Ureter (tissue), 1 donor: ENCODE results near the gene PRR16. TPM values are rescaled to one million over a fixed set of nuclear protein-coding genes. Genes with fewer than 3 reads are reported as not detected.

Experiments used
- DNase-seq: peaks from one replicate; pipeline ENCODE4 v3.0.0-alpha.2; 2020; ENCODE audit warnings: low spot score
- total RNA-seq: library from RNA; stranded (reverse); gene quantifications from one replicate; pipeline ENCODE4 v1.2.4, GENCODE V29; 2023
- donor health status: DM: yes; HTN: yes; CAD: no.

Gene PRR16
- total RNA-seq, 1 donor from 2014 or later: 4.2 TPM

- DNase-seq: no peak
Observed at GRCh38 chr5:120516805-120517204, 52.7 kb downstream of the PRR16 start.

- no peak for DNase-seq
Observed at GRCh38 chr5:120517607-120518252, 53.6 kb downstream of the PRR16 start.

- no peak for DNase-seq
Observed at GRCh38 chr5:120518581-120518980, 54.5 kb downstream of the PRR16 start.

- DNase-seq: no peak
Observed at GRCh38 chr5:120527251-120527650, 63.2 kb downstream of the PRR16 start.

- DNase-seq: no peak
Observed at GRCh38 chr5:120528609-120529008, 64.5 kb downstream of the PRR16 start.

GRCh38 chr5:120529386-120529785 is 65.3 kb downstream of the PRR16 start:
- no peak for DNase-seq

GRCh38 chr5:120531215-120531614 is 67.1 kb downstream of the PRR16 start:
- DNase-seq: no peak

- no peak for DNase-seq
Observed at GRCh38 chr5:120532835-120533234, 68.7 kb downstream of the PRR16 start.

- DNase-seq: no peak
Observed at GRCh38 chr5:120533581-120533980, 69.5 kb downstream of the PRR16 start.

GRCh38 chr5:120535900-120536299 is 71.8 kb downstream of the PRR16 start:
- DNase-seq: no peak

GRCh38 chr5:120538149-120538548 is 74.0 kb downstream of the PRR16 start:
- no peak for DNase-seq

- no peak for DNase-seq
Observed at GRCh38 chr5:120538644-120539043, 74.5 kb downstream of the PRR16 start.

- no peak for DNase-seq
Observed at GRCh38 chr5:120539471-120539870, 75.4 kb downstream of the PRR16 start.

GRCh38 chr5:120540097-120540496 is 76.0 kb downstream of the PRR16 start:
- no peak for DNase-seq

GRCh38 chr5:120544043-120544442 is 79.9 kb downstream of the PRR16 start:
- DNase-seq: no peak

GRCh38 chr5:120545007-120545406 is 80.9 kb downstream of the PRR16 start:
- no peak for DNase-seq

GRCh38 chr5:120545951-120546350 is 81.9 kb downstream of the PRR16 start:
- no peak for DNase-seq

GRCh38 chr5:120546922-120547321 is 82.8 kb downstream of the PRR16 start:
- DNase-seq: no peak

GRCh38 chr5:120550358-120550757 is 86.3 kb downstream of the PRR16 start:
- DNase-seq: no peak

- DNase-seq: no peak
Observed at GRCh38 chr5:120552638-120553037, 88.5 kb downstream of the PRR16 start.

- no peak for DNase-seq
Observed at GRCh38 chr5:120555345-120555744, 91.2 kb downstream of the PRR16 start.

- DNase-seq: no peak
Observed at GRCh38 chr5:120564013-120564412, 99.9 kb downstream of the PRR16 start.

GRCh38 chr5:120567066-120567465 is 103.0 kb downstream of the PRR16 start:
- no peak for DNase-seq

- no peak for DNase-seq
Observed at GRCh38 chr5:120567921-120568320, 103.8 kb downstream of the PRR16 start.
